Aorta (tissue), 5 donors: ENCODE data around the gene SLIT2. TPM values are rescaled to one million over a fixed set of nuclear protein-coding genes. Genes with fewer than 3 reads are reported as not detected.

Experiments
- ATAC-seq: fragments of 200-7000 bp; cut with Tn5 transposase; one replicate; pipeline ENCODE4 v1.9.1; 2022; ENCODE audit warnings: moderate library complexity; ENCODE audit not compliant: low FRiP score
- DNase-seq, 2 donors: peaks; one replicate each; pipeline ENCODE4 v3.0.0-alpha.2; 2020
- H3K27ac ChIP-seq, 2 donors: one replicate each; pipeline ENCODE4 v1.5.1; 2013; ENCODE audit warnings: low read length in 2 of 2, mild to moderate bottlenecking in 2 of 2, moderate library complexity in 2 of 2, control low read depth in 1 of 2, inconsistent platforms in 1 of 2, low read depth in 1 of 2
- H3K27me3 ChIP-seq, 2 donors: one replicate each; pipeline ENCODE4 v1.6.1; 2013; ENCODE audit warnings: control low read depth in 1 of 2, low read length in 1 of 2, mild to moderate bottlenecking in 1 of 2, moderate library complexity in 1 of 2; ENCODE audit not compliant: insufficient read depth in 2 of 2, control insufficient read depth in 1 of 2
- H3K36me3 ChIP-seq, 2 donors: one replicate each; pipeline ENCODE4 v1.6.1; 2013; ENCODE audit warnings: control low read depth in 1 of 2, low read length in 1 of 2, mild to moderate bottlenecking in 1 of 2; ENCODE audit not compliant: insufficient read depth in 2 of 2, control insufficient read depth in 1 of 2
- H3K4me1 ChIP-seq, 2 donors: one replicate each; pipeline ENCODE4 v1.6.1; 2013; ENCODE audit warnings: low read length in 2 of 2, control low read depth in 1 of 2, mild to moderate bottlenecking in 1 of 2, moderate library complexity in 1 of 2; ENCODE audit not compliant: insufficient read depth in 2 of 2, control insufficient read depth in 1 of 2
- H3K4me3 ChIP-seq, 2 donors: one replicate each; pipeline ENCODE4 v1.5.1; 2013; ENCODE audit warnings: low read length in 2 of 2, control low read depth in 1 of 2, mild to moderate bottlenecking in 1 of 2
- H3K9me3 ChIP-seq: one replicate; pipeline ENCODE4 v1.6.1; 2013; ENCODE audit warnings: mild to moderate bottlenecking, low read length; ENCODE audit not compliant: control insufficient read depth
- WGBS, 2 donors: extraction: QIAGEN DNeasy Blood & Tissue Kit; methylation state at CpG; one replicate each; pipeline ENCODE4 v1.1.7; 2013; 5-methylcytosine and 5-hydroxymethylcytosine counted together
- intact Hi-C, 2 donors: fragments of 100-400 bp; cut with DNase I; formaldehyde crosslinking; loops; one replicate each; pipeline versions ENCODE4 v1.14.2 to v1.15.0; 2022
- polyA plus RNA-seq, 2 donors: library from polyadenylated mRNA; stranded (reverse); fragments of 200-250 nt; gene quantifications; one replicate each; pipeline ENCODE4 v1.2.3, GENCODE V29; 2013
- total RNA-seq, 2 donors: library from RNA; stranded (reverse); fragmentation: NEBNext Ultra II Directional; extraction: Animal tissue kit (Norgen Biotek cat#: 25700); gene quantifications; one replicate each; pipeline ENCODE4 v1.2.1, GENCODE V29; 2021
- donor health status: healthy with polysubstance abuse.
- donor health status: Bipolar disorder and iron deficiency.
- donor health status: DM: no; HTN: no; CAD: no.
- donor health status: DM: no; HTN: no; CAD: no.
- donor health status: DM: yes; HTN: yes; CAD: no.

SLIT2 gene
- total and polyA plus RNA-seq, 4 donors = 1.3 to 119 (median 23.2) TPM

- DNase-seq (no peak), ATAC-seq (no peak)
- intact Hi-C loops = no loop called here
- H3K36me3 ChIP-seq = no peaks in the 10 kb centered on the region
- no peaks in the 10 kb centered on the region for H3K27me3 ChIP-seq
- H3K27ac ChIP-seq = peak overlapping the region in 1 of 2 donors; percentile 9
- H3K4me1 ChIP-seq = no peaks in the 10 kb centered on the region
- peak overlapping the region; percentile 51 to 73 for H3K4me3 ChIP-seq
- WGBS, 2 donors = 2 to 3% methylated on average over 29 to 35 of the region's 35 CpGs
- H3K9me3 ChIP-seq = no peaks in the 10 kb centered on the region
Observed at GRCh38 chr4:20251031-20251795, 492 bp upstream of the SLIT2 start.

- no peaks in the 10 kb centered on the region for H3K9me3 ChIP-seq
- H3K4me1 ChIP-seq = no peaks in the 10 kb centered on the region
- 1% methylated on average over 54 to 55 of the region's 55 CpGs for WGBS, 2 donors
- intact Hi-C loops = no loop called here
- no peaks in the 10 kb centered on the region for H3K27me3 ChIP-seq
- no peaks in the 10 kb centered on the region for H3K36me3 ChIP-seq
- peak overlapping the region; percentile 11 to 73 for H3K4me3 ChIP-seq
- no peak overlapping the region for H3K27ac ChIP-seq
- DNase-seq (peak; percentile 55 to 82), ATAC-seq (peak; percentile 11)
Observed at GRCh38 chr4:20252656-20253282, 1.1 kb downstream of the SLIT2 start.

DNA sequence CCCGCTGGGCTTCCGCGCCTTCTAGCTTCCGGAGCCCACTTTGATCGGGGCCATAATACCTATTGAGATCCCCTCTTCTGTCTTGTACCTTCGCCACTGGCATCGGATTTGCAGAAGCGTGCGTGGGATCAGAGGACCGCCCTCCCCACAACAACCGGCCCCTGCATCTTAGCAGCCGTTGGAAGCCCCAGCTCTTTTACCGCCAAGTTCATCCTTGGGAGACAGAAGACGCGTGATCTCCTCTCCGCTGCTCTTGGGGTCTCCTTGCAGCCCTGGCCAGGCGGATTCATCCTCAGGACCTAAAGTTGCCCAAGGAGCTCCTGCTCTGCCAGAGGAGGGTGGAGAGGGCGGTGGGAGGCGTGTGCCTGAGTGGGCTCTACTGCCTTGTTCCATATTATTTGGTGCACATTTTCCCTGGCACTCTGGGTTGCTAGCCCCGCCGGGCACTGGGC, 1.6 kb downstream of the SLIT2 start:
- Histone ChIP-seq H3K27ac (no peak overlapping the region), H3K4me3 (peak overlapping the region; percentile 11 to 73), H3K27me3 (no peaks in the 10 kb centered on the region), H3K36me3 (no peaks in the 10 kb centered on the region), H3K9me3 (no peaks in the 10 kb centered on the region), H3K4me1 (no peaks in the 10 kb centered on the region)
- DNase-seq = peak in 1 of 2 donors; percentile 32
- ATAC-seq = no peak
- intact Hi-C loops = no loop called here
- WGBS, 2 donors = 1% methylated on average over 19 to 21 of the region's 21 CpGs

DNA sequence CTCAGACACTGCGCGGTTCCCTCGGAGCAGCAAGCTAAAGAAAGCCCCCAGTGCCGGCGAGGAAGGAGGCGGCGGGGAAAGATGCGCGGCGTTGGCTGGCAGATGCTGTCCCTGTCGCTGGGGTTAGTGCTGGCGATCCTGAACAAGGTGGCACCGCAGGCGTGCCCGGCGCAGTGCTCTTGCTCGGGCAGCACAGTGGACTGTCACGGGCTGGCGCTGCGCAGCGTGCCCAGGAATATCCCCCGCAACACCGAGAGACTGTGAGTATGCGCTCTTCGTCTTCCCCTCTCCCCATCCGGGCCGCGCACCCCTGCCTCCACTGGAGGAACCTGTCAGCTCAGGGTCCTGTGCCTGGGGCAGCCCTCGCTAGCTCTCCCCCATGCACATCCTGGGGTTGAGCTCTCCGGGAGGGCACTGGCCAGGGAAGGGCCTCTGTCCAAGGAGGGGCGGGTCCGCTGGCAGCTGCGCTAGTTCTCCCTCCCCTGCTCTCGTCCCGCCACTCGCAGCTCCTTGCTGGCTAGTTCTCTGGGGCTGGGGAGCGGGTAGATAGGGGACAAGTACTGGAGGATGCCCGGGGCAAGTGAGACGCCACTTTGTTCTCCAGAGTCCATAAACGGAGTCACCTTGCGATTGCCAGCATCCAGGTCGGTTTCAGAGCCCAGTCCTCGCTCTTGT, 2.2 kb downstream of the SLIT2 start:
- ATAC-seq (peak; percentile 69), DNase-seq (peak; percentile 66 to 81)
- no peaks in the 10 kb centered on the region for H3K36me3 ChIP-seq
- H3K27ac ChIP-seq = no peak overlapping the region
- peak overlapping the region; percentile 11 to 73 for H3K4me3 ChIP-seq
- no peaks in the 10 kb centered on the region for H3K9me3 ChIP-seq
- intact Hi-C loops = no loop called here
- H3K4me1 ChIP-seq = no peaks in the 10 kb centered on the region
- 0 to 1% methylated on average over 41 to 43 of the region's 43 CpGs for WGBS, 2 donors
- H3K27me3 ChIP-seq = no peaks in the 10 kb centered on the region

GRCh38 chr4:20254511-20255250, 3.0 kb downstream of the SLIT2 start:
- DNase-seq (peak; percentile 57 to 80), ATAC-seq (peak; percentile 23)
- peak overlapping the region in 1 of 2 donors; percentile 19 for H3K27ac ChIP-seq
- intact Hi-C loops = no loop called here
- H3K4me3 ChIP-seq = peak overlapping the region; percentile 11 to 73
- H3K27me3 ChIP-seq = no peaks in the 10 kb centered on the region
- no peaks in the 10 kb centered on the region for H3K36me3 ChIP-seq
- 2% methylated on average over 63 to 72 of the region's 72 CpGs for WGBS, 2 donors
- no peaks in the 10 kb centered on the region for H3K4me1 ChIP-seq
- no peaks in the 10 kb centered on the region for H3K9me3 ChIP-seq

GRCh38 chr4:20255251-20255586, 3.5 kb downstream of the SLIT2 start:
- H3K4me3 ChIP-seq = peak overlapping the region; percentile 11 to 73
- no peaks in the 10 kb centered on the region for H3K4me1 ChIP-seq
- DNase-seq (no peak), ATAC-seq (no peak)
- peak overlapping the region in 1 of 2 donors; percentile 17 for H3K27ac ChIP-seq
- no peaks in the 10 kb centered on the region for H3K36me3 ChIP-seq
- no peaks in the 10 kb centered on the region for H3K27me3 ChIP-seq
- intact Hi-C loops = no loop called here
- WGBS, 2 donors = 4 to 12% methylated on average over 8 of the region's 8 CpGs
- H3K9me3 ChIP-seq = no peaks in the 10 kb centered on the region

DNA sequence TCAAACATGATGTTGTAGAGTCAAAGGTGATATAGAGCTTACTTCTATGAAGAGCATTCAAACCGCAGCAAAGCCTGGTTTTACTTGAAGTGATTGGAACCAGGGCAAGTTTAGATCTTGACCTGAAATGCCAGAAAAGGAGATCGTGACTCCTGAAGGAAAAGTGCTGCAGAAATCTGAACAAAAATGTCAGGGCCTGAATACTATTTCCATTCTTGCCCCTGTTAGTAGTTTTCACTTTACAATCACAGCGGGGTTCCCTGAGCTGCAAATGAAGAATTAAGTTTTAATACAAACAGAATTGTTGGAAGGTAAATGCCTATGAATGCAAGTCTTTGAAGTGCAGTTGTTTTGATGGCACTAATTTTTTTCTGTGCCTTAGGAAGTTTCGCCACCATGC, 4.1 kb downstream of the SLIT2 start:
- 32 to 44% methylated on average over 4 of the region's 4 CpGs for WGBS, 2 donors
- intact Hi-C loops = no loop called here
- no peaks in the 10 kb centered on the region for H3K4me1 ChIP-seq
- H3K4me3 ChIP-seq = peak overlapping the region; percentile 21 to 73
- H3K27ac ChIP-seq = no peak overlapping the region
- H3K36me3 ChIP-seq = no peaks in the 10 kb centered on the region
- H3K9me3 ChIP-seq = no peaks in the 10 kb centered on the region
- DNase-seq = no peak
- ATAC-seq = no peak
- H3K27me3 ChIP-seq = no peaks in the 10 kb centered on the region

DNA sequence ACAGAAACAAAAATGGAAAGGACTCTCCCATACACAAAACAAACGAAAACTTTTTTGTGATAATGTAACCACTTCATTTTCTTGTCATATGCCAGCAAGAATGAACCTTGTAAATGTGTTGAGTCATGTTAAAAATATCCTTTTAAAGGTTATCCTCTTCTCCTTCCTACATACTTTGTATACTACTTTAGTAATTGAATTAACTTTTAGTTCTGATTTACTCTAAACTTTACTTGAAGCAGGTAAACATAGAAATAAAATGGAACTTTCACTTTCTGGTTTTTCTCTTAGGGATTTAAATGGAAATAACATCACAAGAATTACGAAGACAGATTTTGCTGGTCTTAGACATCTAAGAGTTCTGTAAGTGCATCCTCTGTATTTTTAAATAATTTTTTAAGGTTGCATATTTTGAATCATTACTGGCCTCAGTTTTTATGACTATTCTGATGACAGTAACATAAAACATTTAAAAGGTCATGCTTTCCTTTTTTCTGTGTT, 4.7 kb downstream of the SLIT2 start:
- Histone ChIP-seq H3K4me3 (peak overlapping the region in 1 of 2 donors; percentile 73), H3K36me3 (no peaks in the 10 kb centered on the region), H3K4me1 (no peaks in the 10 kb centered on the region), H3K9me3 (no peaks in the 10 kb centered on the region), H3K27me3 (no peaks in the 10 kb centered on the region), H3K27ac (no peak overlapping the region)
- DNase-seq (no peak), ATAC-seq (no peak)
- WGBS, 2 donors = 39% methylated on average over 2 of the region's 2 CpGs
- intact Hi-C loops = no loop called here
